Upper lobe of left lung (tissue), 6 donors: ENCODE results near the gene SPX. TPM values are rescaled to one million over a fixed set of nuclear protein-coding genes. Genes with fewer than 3 reads are reported as not detected.

Source experiments
- ATAC-seq, 2 donors: fragments of 200-7000 bp; cut with Tn5 transposase; one replicate each; pipeline ENCODE4 v1.9.1; 2022; ENCODE audit warnings: mild to moderate bottlenecking in 2 of 2, moderate library complexity in 2 of 2; ENCODE audit not compliant: low FRiP score in 2 of 2
- DNase-seq, 2 donors: peaks; one replicate each; pipeline ENCODE4 v3.0.0-alpha.2; 2019 to 2020
- H3K27ac ChIP-seq, 4 donors: fragments of 200-600 bp; sonication (generic); one replicate each; pipeline ENCODE4 v1.5.1; 2016 to 2019
- H3K27me3 ChIP-seq, 4 donors: fragments of 200-600 bp; sonication (generic); one replicate each; pipeline ENCODE4 v1.5.1; 2017 to 2019
- H3K36me3 ChIP-seq, 4 donors: fragments of 200-600 bp; sonication (generic); one replicate each; pipeline ENCODE4 v1.5.1; 2016 to 2019
- H3K4me1 ChIP-seq, 4 donors: fragments of 200-600 bp; sonication (generic); one replicate each; pipeline ENCODE4 v1.5.1; 2018 to 2019
- H3K4me3 ChIP-seq, 4 donors: fragments of 200-600 bp; sonication (generic); one replicate each; pipeline ENCODE4 v1.5.1; 2017 to 2019; ENCODE audit warnings: mild to moderate bottlenecking in 2 of 4, moderate library complexity in 1 of 4
- H3K9me3 ChIP-seq, 4 donors: fragments of 200-600 bp; sonication (generic); one replicate each; pipeline ENCODE4 v1.5.1; 2018 to 2019
- CTCF ChIP-seq, 6 experiments: fragments of 450-650 bp in 4 of 6; fragments of 200-600 bp in 2 of 6; sonication (generic) in 2 of 6; IDR thresholded peaks; one replicate each; pipeline ENCODE4 v1.5.1; 2016 to 2019; ENCODE audit warnings: antibody characterized with exemption in 6 of 6
- EP300 ChIP-seq, 4 donors: sonication (generic); formaldehyde crosslinking; IDR thresholded peaks; one replicate each; pipeline ENCODE4 v1.5.1; 2017; ENCODE audit warnings: antibody characterized with exemption in 4 of 4, control low read depth in 2 of 4
- POLR2A ChIP-seq, 4 donors: fragments of 450-650 bp; IDR thresholded peaks; one replicate each; pipeline ENCODE4 v1.5.1; 2016 to 2017; ENCODE audit warnings: antibody characterized with exemption in 4 of 4, mild to moderate bottlenecking in 2 of 4
- POLR2AphosphoS5 ChIP-seq, 2 donors: sonication (generic); formaldehyde crosslinking; IDR thresholded peaks; one replicate each; pipeline ENCODE4 v1.5.1; 2017; ENCODE audit warnings: antibody characterized with exemption in 2 of 2
- WGBS, 2 donors: methylation state at CpG; one replicate each; pipeline ENCODE4 v1.1.5; 2017 to 2018; 5-methylcytosine and 5-hydroxymethylcytosine counted together
- total RNA-seq, 6 donors: library from RNA; depleted of rRNA in 4 of 6; stranded (reverse); fragments of >200 nt in 4 of 6; gene quantifications; one replicate each; pipeline versions ENCODE4 v1.1.0 to v1.2.1, GENCODE V29; 2016 to 2021
- donor health status: DM: no; HTN: no; CAD: no; lungs with moderate emphysema.
- donor health status: DM: no; HTN: yes; CAD: no; lungs with severe emphysema.

The SPX gene
- total RNA-seq, 6 donors from 2014 or later: 0.40 to 1.2 (median 0.88) TPM; not detected in 2

- H3K27me3 ChIP-seq: no peaks in the 10 kb centered on the region
- H3K9me3 ChIP-seq: no peaks in the 10 kb centered on the region
- no peaks in the 10 kb centered on the region for H3K4me1 ChIP-seq
- ATAC-seq (no peak), DNase-seq (no peak)
- H3K4me3 ChIP-seq: no peak overlapping the region
- TF ChIP-seq POLR2AphosphoS5 (IDR thresholded peaks at IDR 0.05) (no peak), CTCF (IDR thresholded peaks at IDR 0.05) (no peak), POLR2A (IDR thresholded peaks at IDR 0.05) (no peak), EP300 (IDR thresholded peaks at IDR 0.05) (no peak)
- H3K27ac ChIP-seq: no peak overlapping the region
- 78 to 93% methylated on average over 3 of the region's 3 CpGs for WGBS, 2 donors
- H3K36me3 ChIP-seq: no peaks in the 10 kb centered on the region
These were observed 40.9 kb downstream of the SPX start for GRCh38 chr12:21566907-21567394.

GRCh38 chr12:21568115-21568514 lies 42.0 kb downstream of the SPX start:
- Histone ChIP-seq H3K27me3 (no peaks in the 10 kb centered on the region), H3K36me3 (no peaks in the 10 kb centered on the region), H3K4me1 (no peaks in the 10 kb centered on the region), H3K4me3 (no peak overlapping the region), H3K9me3 (no peaks in the 10 kb centered on the region), H3K27ac (no peak overlapping the region)
- no peak for TF ChIP-seq POLR2A (IDR thresholded peaks at IDR 0.05)
- TF ChIP-seq POLR2AphosphoS5 (IDR thresholded peaks at IDR 0.05): no peak
- no peak for TF ChIP-seq EP300 (IDR thresholded peaks at IDR 0.05)
- TF ChIP-seq CTCF (IDR thresholded peaks at IDR 0.05): no peak
- DNase-seq (no peak), ATAC-seq (no peak)
- WGBS, 2 donors: 88 to 89% methylated on average over 4 of the region's 4 CpGs

GRCh38 chr12:21571046-21571445 lies 45.0 kb downstream of the SPX start:
- Histone ChIP-seq H3K27ac (no peak overlapping the region), H3K4me3 (no peak overlapping the region), H3K27me3 (no peaks in the 10 kb centered on the region), H3K4me1 (no peaks in the 10 kb centered on the region), H3K36me3 (no peaks in the 10 kb centered on the region), H3K9me3 (no peaks in the 10 kb centered on the region)
- DNase-seq (no peak), ATAC-seq (no peak)
- WGBS, 2 donors: 59 to 80% methylated on average over 5 of the region's 5 CpGs
- TF ChIP-seq CTCF (IDR thresholded peaks at IDR 0.05) (no peak), POLR2A (IDR thresholded peaks at IDR 0.05) (no peak), EP300 (IDR thresholded peaks at IDR 0.05) (no peak), POLR2AphosphoS5 (IDR thresholded peaks at IDR 0.05) (no peak)

GRCh38 chr12:21573733-21574358 lies 47.8 kb downstream of the SPX start:
- Histone ChIP-seq H3K27ac (no peak overlapping the region), H3K4me1 (no peaks in the 10 kb centered on the region), H3K4me3 (no peak overlapping the region), H3K36me3 (no peaks in the 10 kb centered on the region), H3K9me3 (no peaks in the 10 kb centered on the region), H3K27me3 (no peaks in the 10 kb centered on the region)
- TF ChIP-seq EP300 (IDR thresholded peaks at IDR 0.05) (no peak), POLR2A (IDR thresholded peaks at IDR 0.05) (no peak), CTCF (IDR thresholded peaks at IDR 0.05) (no peak), POLR2AphosphoS5 (IDR thresholded peaks at IDR 0.05) (no peak)
- WGBS, 2 donors: 85 to 87% methylated on average over 4 of the region's 4 CpGs
- DNase-seq: no peak
- ATAC-seq: no peak

- 91 to 93% methylated on average over 2 of the region's 2 CpGs for WGBS, 2 donors
- no peak for ATAC-seq
- no peak for DNase-seq
These were observed 50.3 kb downstream of the SPX start for GRCh38 chr12:21576431-21576830.

More at GRCh38 chr12:21576431-21576830, 50.3 kb downstream of the SPX start:
- Histone ChIP-seq H3K27ac (no peak overlapping the region), H3K4me3 (no peak overlapping the region), H3K27me3 (no peaks in the 10 kb centered on the region), H3K9me3 (no peaks in the 10 kb centered on the region), H3K4me1 (no peaks in the 10 kb centered on the region), H3K36me3 (no peaks in the 10 kb centered on the region)
- TF ChIP-seq EP300 (IDR thresholded peaks at IDR 0.05) (no peak), CTCF (IDR thresholded peaks at IDR 0.05) (no peak), POLR2AphosphoS5 (IDR thresholded peaks at IDR 0.05) (no peak), POLR2A (IDR thresholded peaks at IDR 0.05) (no peak)
